Measurements from ENCODE around the gene ZNF467.

GRCh38 chr7:149795126-149795525, 21.7 kb upstream of the ZNF467 start:
- TF ChIP-seq CTCF (IDR thresholded peaks at IDR 0.05) (no peak), POLR2A (IDR thresholded peaks at IDR 0.05) (no peak)
